Ovary (tissue), 9 donors: ENCODE data around the gene TTPAL. TPM values are rescaled to one million over a fixed set of nuclear protein-coding genes. Genes with fewer than 3 reads are reported as not detected.

Source experiments
- DNase-seq, 5 donors: peaks; one replicate each; pipeline ENCODE4 v3.0.0-alpha.2; 2019 to 2020
- H3K27ac ChIP-seq, 2 donors: fragments of 200-600 bp; one replicate each; pipeline versions ENCODE4 v1.5.1 to v1.8.0; 2019 to 2022
- H3K27me3 ChIP-seq: fragments of 200-600 bp; one replicate; pipeline ENCODE4 v1.8.0; 2022
- H3K36me3 ChIP-seq: fragments of 200-600 bp; sonication (generic); one replicate; pipeline ENCODE4 v1.5.1; 2019
- H3K4me1 ChIP-seq: one replicate; pipeline ENCODE4 v1.8.1; 2013; ENCODE audit warnings: mild to moderate bottlenecking, moderate library complexity; ENCODE audit not compliant: insufficient read depth
- H3K4me3 ChIP-seq: fragments of 200-600 bp; sonication (generic); one replicate; pipeline ENCODE4 v1.5.1; 2017
- H3K9me3 ChIP-seq, 2 donors: fragments of 200-600 bp in 1 of 2; sonication (generic) in 1 of 2; one replicate each; pipeline versions ENCODE4 v1.5.1 to v1.8.1; 2013 to 2019; ENCODE audit warnings: mild to moderate bottlenecking in 1 of 2, moderate library complexity in 1 of 2
- EP300 ChIP-seq: sonication (generic); formaldehyde crosslinking; IDR thresholded peaks from one replicate; pipeline ENCODE4 v1.6.1; 2017; ENCODE audit warnings: antibody characterized with exemption
- POLR2A ChIP-seq: fragments of 450-650 bp; IDR thresholded peaks from one replicate; pipeline ENCODE4 v1.6.1; 2017; ENCODE audit warnings: antibody characterized with exemption, mild to moderate bottlenecking, moderate library complexity
- WGBS, 3 donors: extraction: QIAGEN DNeasy Blood & Tissue Kit in 1 of 3; methylation state at CpG; one replicate each; pipeline versions ENCODE4 v1.1.5 to v1.1.7; 2013 to 2017; 5-methylcytosine and 5-hydroxymethylcytosine counted together
- intact Hi-C, 4 donors: fragments of 100-400 bp; cut with DNase I; formaldehyde crosslinking; loops; one replicate each; pipeline versions ENCODE4 v1.11.0 to v1.15.1; 2022 to 2023
- polyA plus RNA-seq, 2 donors: library from polyadenylated mRNA; stranded (reverse); fragments of 200-250 nt in 1 of 2; fragments of 350-450 nt in 1 of 2; fragmentation: Illumina TruSeq in 1 of 2; extraction: RNeasy Lipid Tissue Mini Kit (QIAGEN cat#74804) in 1 of 2; gene quantifications; one replicate each; pipeline ENCODE4 v1.2.3, GENCODE V29; 2013 to 2014
- total RNA-seq, 7 donors: library from RNA; depleted of rRNA in 2 of 7; stranded (reverse); fragments of >200 nt in 2 of 7; fragmentation: NEBNext Ultra II Directional in 3 of 7; extraction: Animal tissue kit (Norgen Biotek cat#: 25700) in 3 of 7; gene quantifications; one replicate each; pipeline versions ENCODE4 v1.1.0 to v1.2.4, GENCODE V29; 2016 to 2023
- TF ChIP-seq, protein P1 (sequence below), 3 donors: fragments of 450-650 bp in 2 of 3; fragments of 200-600 bp in 1 of 3; IDR thresholded peaks; one replicate each; pipeline versions ENCODE4 v1.5.1 to v1.8.0; 2016 to 2022; ENCODE audit warnings: antibody characterized with exemption in 3 of 3, mild to moderate bottlenecking in 1 of 3
- donor health status: DM: no; HTN: no; CAD: no; lungs with moderate emphysema.
- donor health status: DM: no; HTN: no; CAD: no.
- donor health status: Bipolar disorder and iron deficiency.
- donor health status: DM: yes; HTN: yes; CAD: no.
- donor health status: DM: no; HTN: no; CAD: no.
- donor health status: DM: yes; HTN: yes; CAD: no.

Gene TTPAL
- total and polyA plus RNA-seq, 9 donors = 3.1 to 25.1 (median 10.9) TPM

DNA sequence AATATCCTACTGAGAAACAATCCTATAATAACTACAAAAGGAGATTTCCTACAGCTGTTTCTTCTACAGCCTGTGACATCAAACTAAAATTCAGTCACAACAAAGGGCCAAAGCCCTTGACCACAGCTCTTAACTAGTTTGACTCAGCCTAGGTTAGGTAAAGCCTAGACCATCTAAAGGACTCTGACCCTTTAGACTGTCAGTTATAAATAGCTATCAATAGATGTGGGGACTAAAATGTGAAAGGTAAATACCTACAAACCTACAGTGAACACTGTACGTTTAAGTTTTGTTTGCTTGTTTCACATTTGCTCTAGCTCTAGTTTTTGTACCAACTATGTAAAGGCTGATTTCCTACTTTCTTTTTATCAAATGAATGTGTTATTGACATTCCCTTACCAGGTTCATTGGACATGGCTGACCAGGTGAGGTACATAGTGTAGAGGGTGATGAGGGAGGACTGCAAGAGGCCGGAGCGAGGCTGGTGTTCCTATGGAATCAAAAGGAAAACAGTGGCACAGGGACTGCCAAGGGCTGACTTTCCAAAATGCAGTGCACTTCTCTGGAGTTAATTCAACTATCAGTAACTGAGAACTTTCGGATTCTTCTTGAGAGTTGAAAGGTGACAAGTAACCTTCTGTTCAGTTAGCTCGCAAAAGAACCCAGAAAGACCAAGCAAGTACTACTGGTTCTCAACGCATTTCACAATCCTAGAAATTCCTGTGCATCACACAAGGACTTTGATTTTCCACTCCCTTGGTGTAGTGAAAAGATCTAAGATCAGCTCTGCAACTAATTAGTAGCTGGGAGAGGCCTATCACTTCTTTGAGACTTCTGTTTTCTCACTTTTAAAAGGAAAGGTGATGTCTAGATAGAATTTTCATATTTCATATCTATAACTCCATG, 29.0 kb downstream of the TTPAL start:
- no peaks in the 10 kb centered on the region for H3K27me3 ChIP-seq
- WGBS, 3 donors = 85 to 88% (median 87%) methylated on average over 6 of the region's 6 CpGs
- H3K4me3 ChIP-seq = no peak overlapping the region
- H3K36me3 ChIP-seq = no peaks in the 10 kb centered on the region
- TF ChIP-seq POLR2A (no peak), EP300 (no peak)
- TF ChIP-seq, protein P1, sequence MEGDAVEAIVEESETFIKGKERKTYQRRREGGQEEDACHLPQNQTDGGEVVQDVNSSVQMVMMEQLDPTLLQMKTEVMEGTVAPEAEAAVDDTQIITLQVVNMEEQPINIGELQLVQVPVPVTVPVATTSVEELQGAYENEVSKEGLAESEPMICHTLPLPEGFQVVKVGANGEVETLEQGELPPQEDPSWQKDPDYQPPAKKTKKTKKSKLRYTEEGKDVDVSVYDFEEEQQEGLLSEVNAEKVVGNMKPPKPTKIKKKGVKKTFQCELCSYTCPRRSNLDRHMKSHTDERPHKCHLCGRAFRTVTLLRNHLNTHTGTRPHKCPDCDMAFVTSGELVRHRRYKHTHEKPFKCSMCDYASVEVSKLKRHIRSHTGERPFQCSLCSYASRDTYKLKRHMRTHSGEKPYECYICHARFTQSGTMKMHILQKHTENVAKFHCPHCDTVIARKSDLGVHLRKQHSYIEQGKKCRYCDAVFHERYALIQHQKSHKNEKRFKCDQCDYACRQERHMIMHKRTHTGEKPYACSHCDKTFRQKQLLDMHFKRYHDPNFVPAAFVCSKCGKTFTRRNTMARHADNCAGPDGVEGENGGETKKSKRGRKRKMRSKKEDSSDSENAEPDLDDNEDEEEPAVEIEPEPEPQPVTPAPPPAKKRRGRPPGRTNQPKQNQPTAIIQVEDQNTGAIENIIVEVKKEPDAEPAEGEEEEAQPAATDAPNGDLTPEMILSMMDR (IDR thresholded peaks at IDR 0.05) = no peak
- no peaks in the 10 kb centered on the region for H3K9me3 ChIP-seq
- intact Hi-C loops = no loop called here
- no peaks in the 10 kb centered on the region for H3K4me1 ChIP-seq
- no peak overlapping the region for H3K27ac ChIP-seq
- no peak for DNase-seq

DNA sequence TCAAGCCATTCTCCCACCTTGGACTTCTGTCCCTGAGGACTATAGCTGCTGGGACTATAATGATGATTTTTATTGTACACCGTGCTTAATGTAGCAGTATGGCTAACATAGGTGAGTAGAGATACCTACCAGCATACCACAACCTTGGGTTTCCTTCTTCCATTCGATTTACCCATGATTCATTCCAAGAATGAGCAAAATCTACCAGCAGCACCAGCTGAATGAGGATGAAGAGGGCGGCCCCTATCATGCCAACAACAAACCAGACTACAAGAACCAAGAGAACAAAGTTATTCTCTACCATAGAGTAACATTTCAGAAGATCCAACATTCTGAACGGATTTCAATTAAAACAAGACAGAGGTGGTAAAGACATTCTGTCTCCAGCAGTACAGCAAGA, 34.1 kb downstream of the TTPAL start:
- Histone ChIP-seq H3K27me3 (no peaks in the 10 kb centered on the region), H3K4me1 (peaks cover 2% of the 10 kb centered on the region), H3K27ac (no peak overlapping the region), H3K9me3 (no peaks in the 10 kb centered on the region), H3K36me3 (no peaks in the 10 kb centered on the region), H3K4me3 (no peak overlapping the region)
- no peak for DNase-seq
- intact Hi-C loops = no loop called here
- TF ChIP-seq, protein P1 (IDR thresholded peaks at IDR 0.05) = no peak
- TF ChIP-seq POLR2A (no peak), EP300 (no peak)
- WGBS, 3 donors = 91 to 96% (median 93%) methylated on average over 4 of the region's 4 CpGs

DNA sequence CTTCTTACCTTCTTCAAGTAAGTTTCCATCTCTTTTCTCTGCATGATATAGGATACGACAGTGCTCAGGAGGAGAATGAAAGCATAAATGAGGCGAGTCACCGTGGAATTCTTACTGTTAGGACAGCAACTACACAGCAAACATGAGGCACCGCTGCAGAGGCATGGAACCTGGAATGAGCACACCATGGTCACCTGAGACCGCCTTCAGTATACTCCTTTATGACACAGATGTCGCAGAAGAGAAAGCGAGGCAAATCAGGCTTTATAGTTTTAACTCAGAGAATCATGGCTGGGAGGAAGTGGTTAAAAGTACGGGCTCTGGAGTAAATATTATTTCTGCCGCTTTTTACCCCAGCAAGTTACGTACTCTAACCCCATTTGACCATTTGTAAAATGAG, 38.2 kb downstream of the TTPAL start:
- Histone ChIP-seq H3K4me3 (no peak overlapping the region), H3K27ac (no peak overlapping the region), H3K36me3 (no peaks in the 10 kb centered on the region), H3K27me3 (no peaks in the 10 kb centered on the region), H3K4me1 (peaks cover 4% of the 10 kb centered on the region), H3K9me3 (no peaks in the 10 kb centered on the region)
- intact Hi-C loops = no loop called here
- no peak for DNase-seq
- TF ChIP-seq, protein P1 (IDR thresholded peaks at IDR 0.05) = no peak
- TF ChIP-seq EP300 (no peak), POLR2A (no peak)
- 84 to 88% (median 86%) methylated on average over 10 of the region's 10 CpGs for WGBS, 3 donors

DNA sequence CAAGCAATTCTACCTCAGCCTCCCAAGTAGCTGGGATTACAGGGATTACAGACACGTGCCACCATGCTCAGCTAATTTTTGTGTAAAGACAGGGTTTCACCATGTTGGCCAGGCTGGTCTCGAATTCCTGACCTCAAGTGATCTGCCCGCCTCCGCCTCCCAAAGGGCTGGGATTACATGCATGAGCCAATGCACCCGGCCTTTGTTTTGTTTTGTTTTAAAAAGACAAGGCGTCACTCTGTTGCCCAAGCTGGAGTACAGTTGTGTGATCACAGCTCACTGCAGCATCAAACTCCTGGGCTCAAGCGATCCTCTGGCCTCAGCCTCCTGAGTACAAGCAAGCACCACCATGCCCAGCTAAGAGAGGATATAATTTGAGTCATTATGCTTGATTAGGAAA, 40.8 kb downstream of the TTPAL start:
- Histone ChIP-seq H3K27me3 (no peaks in the 10 kb centered on the region), H3K36me3 (no peaks in the 10 kb centered on the region), H3K4me1 (peaks cover 15% of the 10 kb centered on the region), H3K27ac (no peak overlapping the region), H3K9me3 (no peaks in the 10 kb centered on the region), H3K4me3 (no peak overlapping the region)
- WGBS, 3 donors = 60 to 72% (median 63%) methylated on average over 7 of the region's 7 CpGs
- TF ChIP-seq EP300 = no peak
- TF ChIP-seq, protein P1 (IDR thresholded peaks at IDR 0.05) = no peak
- no peak for TF ChIP-seq POLR2A
- intact Hi-C loops = no loop called here
- DNase-seq = no peak
